NCI-H1105 (cell line): Measurements from ENCODE around the gene NECTIN2.
"Not testable (repeated sequence)": the region's sequence is repeated elsewhere in the genome, so short reads cannot be mapped to it uniquely, and the experiment has no call there.

Experiments
- DNase-seq: peaks from one replicate; lab custom pipeline; 2025; lab: John Stamatoyannopoulos, UW

The NECTIN2 gene

DNA sequence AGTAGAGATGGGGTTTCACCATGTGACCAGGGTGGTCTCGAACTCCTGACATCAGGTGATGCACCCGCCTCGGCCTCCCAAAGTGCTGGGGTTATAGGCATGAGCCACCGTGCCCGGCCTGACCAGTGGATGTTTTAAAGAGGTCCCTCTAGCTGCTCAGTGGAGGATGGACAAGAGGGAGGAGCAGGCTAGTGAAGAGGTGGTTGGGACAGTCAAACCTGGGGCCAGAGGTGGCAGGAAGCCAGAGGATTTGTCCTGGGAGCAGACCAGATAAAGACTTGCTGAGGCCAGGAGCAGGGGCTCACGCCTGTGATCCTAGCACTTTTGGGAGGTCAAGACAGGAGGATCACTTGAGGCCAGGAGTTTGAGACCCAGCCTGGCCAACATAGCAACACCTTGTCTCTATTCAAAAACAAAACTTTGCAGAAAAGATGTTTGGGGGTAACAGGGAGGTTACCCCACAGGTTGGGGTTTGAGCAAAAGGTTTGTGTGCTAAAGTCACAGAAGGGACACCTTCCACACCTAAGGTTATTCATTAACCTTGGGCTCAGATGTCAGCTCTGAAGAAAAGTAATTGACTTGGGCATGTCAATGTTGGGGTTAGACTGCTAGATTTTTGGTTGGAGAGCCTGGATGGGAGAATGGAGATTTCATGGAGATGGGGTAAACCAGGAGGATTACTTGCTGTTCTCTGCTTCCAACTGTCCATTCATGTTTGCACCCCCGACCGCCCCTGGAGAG, 28.2 kb upstream of the NECTIN2 start:
- no peak for DNase-seq

- DNase-seq = no peak
Measured at GRCh38 chr19:44818466-44819031, 27.5 kb upstream of the NECTIN2 start.

GRCh38 chr19:44819246-44819832, 26.8 kb upstream of the NECTIN2 start:
- no peak for DNase-seq

- DNase-seq = no peak
Measured at GRCh38 chr19:44820648-44821609, 25.2 kb upstream of the NECTIN2 start.

GRCh38 chr19:44822177-44822576, 23.9 kb upstream of the NECTIN2 start:
- no peak for DNase-seq

DNA sequence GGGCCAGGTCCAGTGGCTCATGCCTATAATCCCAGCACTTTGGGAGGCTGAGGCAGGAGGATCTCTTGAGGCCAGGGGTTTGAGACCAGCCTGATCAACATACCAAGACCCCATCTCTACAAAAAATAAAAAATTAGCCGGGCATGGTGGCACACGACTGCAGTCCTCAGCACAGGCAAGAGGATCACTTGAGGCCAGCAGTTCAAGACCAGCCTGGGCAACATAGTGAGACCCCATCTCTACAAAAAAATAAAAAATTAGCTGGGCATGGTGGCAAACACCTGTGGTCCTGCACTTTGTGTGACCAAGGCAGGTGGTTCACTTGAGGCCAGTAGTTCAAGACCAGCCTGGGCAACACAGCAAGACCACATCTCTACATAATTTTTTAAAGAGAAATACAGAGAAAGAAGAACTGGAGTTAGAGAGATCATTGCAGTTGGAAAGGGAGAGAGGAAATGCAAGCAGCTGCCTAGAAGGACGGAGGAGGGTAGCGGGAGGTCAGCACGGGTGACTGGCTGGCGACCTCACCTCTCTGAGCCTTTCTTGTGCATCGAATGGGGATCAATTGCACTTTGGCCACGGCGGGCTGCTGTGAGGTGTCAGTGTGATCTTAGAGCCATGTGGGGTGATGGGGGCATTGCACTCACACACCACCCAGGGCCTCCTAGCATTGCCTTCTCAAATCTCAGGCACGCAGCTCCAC, 23.3 kb upstream of the NECTIN2 start:
- DNase-seq = no peak

GRCh38 chr19:44823373-44823698, 22.8 kb upstream of the NECTIN2 start:
- DNase-seq = no peak

DNA sequence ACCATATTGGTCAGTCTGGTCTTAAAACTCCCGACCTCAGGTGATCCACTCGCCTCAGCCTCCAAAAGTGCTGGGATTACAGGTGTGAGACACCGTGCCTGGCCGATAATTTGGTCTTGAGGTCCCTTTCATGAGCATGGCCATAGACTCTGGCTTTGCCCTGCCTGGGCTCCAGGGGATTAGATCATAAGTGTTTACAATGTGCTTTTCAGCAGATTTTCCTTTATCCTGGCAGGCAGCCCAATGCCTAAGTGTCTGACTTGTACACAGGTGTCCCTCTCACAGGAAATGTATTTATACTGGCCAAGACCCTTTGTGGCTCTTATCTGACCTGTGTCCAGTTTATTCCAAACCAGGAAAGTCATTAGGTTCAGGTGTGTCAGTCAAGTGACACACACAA, 21.3 kb upstream of the NECTIN2 start:
- no peak for DNase-seq

- DNase-seq = not testable (repeated sequence)
Measured at GRCh38 chr19:44832875-44833274, 13.2 kb upstream of the NECTIN2 start.

GRCh38 chr19:44834399-44834798, 11.7 kb upstream of the NECTIN2 start:
- DNase-seq = not testable (repeated sequence)

- no peak for DNase-seq
Measured at GRCh38 chr19:44839276-44839675, 6.8 kb upstream of the NECTIN2 start.

GRCh38 chr19:44840811-44841210, 5.3 kb upstream of the NECTIN2 start:
- DNase-seq = no peak

DNA sequence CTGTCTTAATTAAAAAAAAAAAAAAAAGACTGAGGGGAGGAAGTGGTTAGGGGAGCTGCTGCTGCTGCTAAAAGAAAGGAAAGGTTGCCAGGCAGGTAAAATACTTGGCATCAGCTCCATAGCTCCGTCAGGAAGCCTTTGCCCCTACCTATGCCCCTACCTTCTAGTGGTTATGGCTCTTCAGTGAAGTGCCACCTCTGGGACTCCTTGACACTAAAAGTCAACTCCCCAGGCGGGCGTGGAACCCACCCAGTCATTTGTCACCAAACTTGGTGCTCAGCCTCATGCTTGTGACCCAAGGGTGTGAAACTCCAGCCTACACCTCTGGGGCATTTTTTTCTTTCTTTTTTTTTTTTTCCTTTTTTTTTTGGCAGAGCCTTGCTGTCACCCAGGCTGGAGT, 4.9 kb upstream of the NECTIN2 start:
- no peak for DNase-seq

GRCh38 chr19:44845286-44845611, 848 bp upstream of the NECTIN2 start:
- no peak for DNase-seq

- no peak for DNase-seq
Measured at GRCh38 chr19:44846455-44847143, 502 bp downstream of the NECTIN2 start.

GRCh38 chr19:44847144-44848035, 1.3 kb downstream of the NECTIN2 start:
- DNase-seq = peak; percentile 75

GRCh38 chr19:44848036-44848811, 2.1 kb downstream of the NECTIN2 start:
- no peak for DNase-seq

DNA sequence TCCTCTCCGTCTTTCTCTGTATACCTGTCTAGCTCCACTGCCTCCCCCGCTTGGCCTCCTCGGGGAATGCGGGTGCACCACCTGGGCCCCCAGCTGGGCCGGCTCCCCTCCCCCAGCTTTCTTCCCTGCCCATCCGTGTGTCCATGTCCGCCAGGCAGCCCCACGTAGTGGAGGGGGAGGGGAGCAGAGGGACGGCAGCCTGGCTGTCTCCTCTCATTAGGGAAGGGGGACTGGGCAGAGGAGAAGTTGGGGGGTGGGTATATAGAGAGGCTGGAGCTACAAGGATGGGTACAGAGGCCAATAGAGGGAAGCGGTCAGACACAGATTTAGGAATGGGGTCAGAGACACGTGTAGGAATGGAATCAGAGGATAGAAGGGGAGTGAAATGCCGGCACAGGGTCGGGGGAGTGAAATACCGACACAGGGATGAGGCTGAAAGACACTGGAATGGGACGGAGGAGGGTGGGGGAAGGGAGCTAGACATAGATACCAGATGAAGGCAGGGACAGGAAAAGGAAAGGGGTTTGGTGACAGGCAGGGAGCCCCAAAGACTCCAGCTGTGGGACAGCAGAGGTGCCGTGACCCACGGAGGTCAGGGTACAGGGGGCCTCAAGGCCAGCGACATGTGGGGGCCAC, 2.8 kb downstream of the NECTIN2 start:
- no peak for DNase-seq

- no peak for DNase-seq
Measured at GRCh38 chr19:44850641-44851109, 4.6 kb downstream of the NECTIN2 start.
